Osteocyte (in vitro differentiated cells): ENCODE results near the gene TRABD2A. TPM values are rescaled to one million over a fixed set of nuclear protein-coding genes. Genes with fewer than 3 reads are reported as not detected.
"Not testable (repeated sequence)": the region's sequence is repeated elsewhere in the genome, so short reads cannot be mapped to it uniquely, and the experiment has no call there.

Experiments used
- DNase-seq: peaks from one replicate; pipeline ENCODE4 v3.0.0; 2021; ENCODE audit warnings: mixed read lengths; ENCODE audit not compliant: unreplicated experiment; ENCODE audit errors: extremely low spot score
- H3K27ac Mint-ChIP-seq: one replicate; pipeline ENCODE4 v1.8.0; 2021; ENCODE audit warnings: mild to moderate bottlenecking, mixed read lengths; ENCODE audit not compliant: unreplicated experiment
- H3K27me3 Mint-ChIP-seq: one replicate; pipeline ENCODE4 v1.8.0; 2021; ENCODE audit warnings: mixed read lengths; ENCODE audit not compliant: unreplicated experiment
- H3K36me3 Mint-ChIP-seq: one replicate; pipeline ENCODE4 v1.8.0; 2021; ENCODE audit warnings: mixed read lengths; ENCODE audit not compliant: unreplicated experiment
- H3K4me1 Mint-ChIP-seq: one replicate; pipeline ENCODE4 v1.8.0; 2021; ENCODE audit warnings: mixed read lengths; ENCODE audit not compliant: unreplicated experiment
- H3K4me3 Mint-ChIP-seq: one replicate; pipeline ENCODE4 v1.8.0; 2021; ENCODE audit warnings: mild to moderate bottlenecking, moderate library complexity, mixed read lengths; ENCODE audit not compliant: unreplicated experiment
- H3K9me3 Mint-ChIP-seq: one replicate; pipeline ENCODE4 v1.8.0; 2021; ENCODE audit warnings: mixed read lengths; ENCODE audit not compliant: unreplicated experiment
- CTCF ChIP-seq: fragments of 200-600 bp; sonication (generic); IDR thresholded peaks from 2 replicates; pipeline ENCODE4 v1.5.0; 2021; ENCODE audit warnings: antibody characterized with exemption, mild to moderate bottlenecking, moderate library complexity
- total RNA-seq: library from RNA; stranded (reverse); gene quantifications from 2 replicates; pipeline ENCODE4 v1.2.1, GENCODE V29; 2021

TRABD2A gene
- total RNA-seq, 1 donor from 2014 or later, result 0.99 TPM

- DNase-seq, result no peak
- Mint-ChIP-seq H3K4me3 (no peak overlapping the region), H3K36me3 (no peaks in the 10 kb centered on the region), H3K27ac (no peak overlapping the region), H3K9me3 (no peaks in the 10 kb centered on the region), H3K27me3 (peaks cover 44% of the 10 kb centered on the region), H3K4me1 (peaks cover 2% of the 10 kb centered on the region)
- no peak for TF ChIP-seq CTCF
These were observed 7.5 kb downstream of the TRABD2A start for GRCh38 chr2:84873350-84873749.

- DNase-seq, H3K4me3 Mint-ChIP-seq, H3K4me1 Mint-ChIP-seq, H3K9me3 Mint-ChIP-seq, H3K27ac Mint-ChIP-seq, H3K36me3 Mint-ChIP-seq: not testable (repeated sequence)
- H3K27me3 Mint-ChIP-seq, result peaks cover 38% of the 10 kb centered on the region
These were observed 8.2 kb downstream of the TRABD2A start for GRCh38 chr2:84872691-84873090.

- no peak for TF ChIP-seq CTCF
- Mint-ChIP-seq H3K27ac (no peak overlapping the region), H3K4me3 (no peak overlapping the region), H3K4me1 (peaks cover 2% of the 10 kb centered on the region), H3K36me3 (no peaks in the 10 kb centered on the region), H3K27me3 (peaks cover 41% of the 10 kb centered on the region), H3K9me3 (no peaks in the 10 kb centered on the region)
- no peak for DNase-seq
These were observed 10.6 kb downstream of the TRABD2A start for GRCh38 chr2:84870306-84870705.

GRCh38 chr2:84868327-84868726, 12.6 kb downstream of the TRABD2A start:
- not testable (repeated sequence) for H3K9me3 Mint-ChIP-seq, H3K27ac Mint-ChIP-seq, H3K36me3 Mint-ChIP-seq, DNase-seq, H3K4me1 Mint-ChIP-seq, H3K4me3 Mint-ChIP-seq
- H3K27me3 Mint-ChIP-seq, result peaks cover 43% of the 10 kb centered on the region

- H3K36me3 Mint-ChIP-seq, result no peaks in the 10 kb centered on the region
- no peaks in the 10 kb centered on the region for H3K9me3 Mint-ChIP-seq
- no peak overlapping the region for H3K27ac Mint-ChIP-seq
- H3K4me3 Mint-ChIP-seq, result no peak overlapping the region
- peaks cover 38% of the 10 kb centered on the region for H3K27me3 Mint-ChIP-seq
- H3K4me1 Mint-ChIP-seq, result no peaks in the 10 kb centered on the region
- TF ChIP-seq CTCF, result no peak
- DNase-seq, result no peak
These were observed 14.8 kb downstream of the TRABD2A start for GRCh38 chr2:84866122-84866521.

- peak; percentile 53 for TF ChIP-seq CTCF
- H3K36me3 Mint-ChIP-seq, result no peaks in the 10 kb centered on the region
- no peak for DNase-seq
- H3K4me3 Mint-ChIP-seq, result no peak overlapping the region
- no peaks in the 10 kb centered on the region for H3K9me3 Mint-ChIP-seq
- H3K27ac Mint-ChIP-seq, result no peak overlapping the region
- H3K4me1 Mint-ChIP-seq, result no peaks in the 10 kb centered on the region
- H3K27me3 Mint-ChIP-seq, result peaks cover 34% of the 10 kb centered on the region
These were observed 15.6 kb downstream of the TRABD2A start for GRCh38 chr2:84865181-84865783.
